Stimulated activated CD4-positive, alpha-beta T cell treated with anti-CD3 and anti-CD28 coated beads, Interleukin-4, amount 100 ng/mL, for 1 hour (primary cell): ENCODE measurements around the gene SMARCA1.
"Not testable (repeated sequence)": the region's sequence is repeated elsewhere in the genome, so short reads cannot be mapped to it uniquely, and the experiment has no call there.

Source experiments
- DNase-seq: peaks from one replicate; pipeline ENCODE4 v3.0.0-alpha.2; 2020

Gene SMARCA1, protein sequence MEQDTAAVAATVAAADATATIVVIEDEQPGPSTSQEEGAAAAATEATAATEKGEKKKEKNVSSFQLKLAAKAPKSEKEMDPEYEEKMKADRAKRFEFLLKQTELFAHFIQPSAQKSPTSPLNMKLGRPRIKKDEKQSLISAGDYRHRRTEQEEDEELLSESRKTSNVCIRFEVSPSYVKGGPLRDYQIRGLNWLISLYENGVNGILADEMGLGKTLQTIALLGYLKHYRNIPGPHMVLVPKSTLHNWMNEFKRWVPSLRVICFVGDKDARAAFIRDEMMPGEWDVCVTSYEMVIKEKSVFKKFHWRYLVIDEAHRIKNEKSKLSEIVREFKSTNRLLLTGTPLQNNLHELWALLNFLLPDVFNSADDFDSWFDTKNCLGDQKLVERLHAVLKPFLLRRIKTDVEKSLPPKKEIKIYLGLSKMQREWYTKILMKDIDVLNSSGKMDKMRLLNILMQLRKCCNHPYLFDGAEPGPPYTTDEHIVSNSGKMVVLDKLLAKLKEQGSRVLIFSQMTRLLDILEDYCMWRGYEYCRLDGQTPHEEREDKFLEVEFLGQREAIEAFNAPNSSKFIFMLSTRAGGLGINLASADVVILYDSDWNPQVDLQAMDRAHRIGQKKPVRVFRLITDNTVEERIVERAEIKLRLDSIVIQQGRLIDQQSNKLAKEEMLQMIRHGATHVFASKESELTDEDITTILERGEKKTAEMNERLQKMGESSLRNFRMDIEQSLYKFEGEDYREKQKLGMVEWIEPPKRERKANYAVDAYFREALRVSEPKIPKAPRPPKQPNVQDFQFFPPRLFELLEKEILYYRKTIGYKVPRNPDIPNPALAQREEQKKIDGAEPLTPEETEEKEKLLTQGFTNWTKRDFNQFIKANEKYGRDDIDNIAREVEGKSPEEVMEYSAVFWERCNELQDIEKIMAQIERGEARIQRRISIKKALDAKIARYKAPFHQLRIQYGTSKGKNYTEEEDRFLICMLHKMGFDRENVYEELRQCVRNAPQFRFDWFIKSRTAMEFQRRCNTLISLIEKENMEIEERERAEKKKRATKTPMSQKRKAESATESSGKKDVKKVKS

GRCh38 chrX:129523079-129523911 lies at the start of gene SMARCA1:
SMARCA1 (minus strand) TSS chrX:129523490; CDS start chrX:129523370, 120 bp downstream.
- no peak for DNase-seq

DNA sequence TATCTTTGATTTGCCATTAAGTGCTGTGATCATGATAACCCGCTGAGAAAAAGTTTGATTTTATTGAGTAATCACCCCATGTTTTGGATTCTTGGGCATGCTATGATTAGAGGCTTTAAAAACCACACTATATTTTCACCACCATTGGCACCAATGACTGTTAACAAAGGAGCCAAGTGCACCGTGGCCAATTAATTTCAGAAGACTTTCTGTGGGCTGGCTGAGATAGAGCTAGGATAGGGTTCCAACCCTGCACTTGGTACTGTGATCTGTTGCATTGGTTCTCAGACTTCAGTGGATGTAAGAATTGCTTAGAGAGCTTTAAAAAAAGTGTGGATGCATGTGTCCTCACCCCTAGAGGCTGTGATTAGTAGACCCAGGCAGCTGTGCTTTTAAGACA lies 49.1 kb upstream of the SMARCA1 start:
- no peak for DNase-seq

DNA sequence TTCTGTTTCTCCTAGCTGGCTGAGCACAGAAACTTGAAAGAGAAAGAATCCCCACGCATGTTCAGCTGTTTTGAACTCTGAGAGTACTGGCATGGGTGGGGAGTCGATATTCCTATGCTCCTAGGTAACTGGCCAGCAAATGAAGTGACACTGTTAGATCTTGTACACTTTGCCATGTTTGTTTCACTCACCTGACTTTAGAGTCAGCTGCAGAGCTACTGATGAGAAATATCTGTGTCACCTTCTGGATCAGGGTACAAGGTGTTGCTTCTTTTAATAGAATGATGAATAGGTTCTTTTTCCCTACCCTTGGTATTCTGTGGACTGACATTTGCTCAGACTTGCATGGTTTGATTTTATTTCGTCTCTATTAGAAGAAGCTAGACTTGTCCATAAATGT lies 45.1 kb upstream of the SMARCA1 start:
- DNase-seq: no peak

- DNase-seq: no peak
Observed at GRCh38 chrX:129566073-129566472, 42.8 kb upstream of the SMARCA1 start.

GRCh38 chrX:129565046-129565650 lies 41.9 kb upstream of the SMARCA1 start:
- DNase-seq: no peak

DNA sequence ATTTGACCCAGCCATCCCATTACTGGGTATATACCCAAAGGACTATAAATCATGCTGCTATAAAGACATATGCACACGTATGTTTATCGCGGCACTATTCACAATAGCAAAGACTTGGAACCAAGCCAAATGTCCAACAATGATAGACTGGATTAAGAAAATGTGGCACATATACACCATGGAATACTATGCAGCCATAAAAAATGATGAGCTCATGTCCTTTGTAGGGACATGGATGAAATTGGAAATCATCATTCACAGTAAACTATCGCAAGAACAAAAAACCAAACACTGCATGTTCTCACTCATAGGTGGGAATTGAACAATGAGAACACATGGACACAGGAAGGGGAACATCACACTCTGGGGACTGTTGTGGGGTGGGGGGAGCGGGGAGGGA lies 41.1 kb upstream of the SMARCA1 start:
- not testable (repeated sequence) for DNase-seq

DNA sequence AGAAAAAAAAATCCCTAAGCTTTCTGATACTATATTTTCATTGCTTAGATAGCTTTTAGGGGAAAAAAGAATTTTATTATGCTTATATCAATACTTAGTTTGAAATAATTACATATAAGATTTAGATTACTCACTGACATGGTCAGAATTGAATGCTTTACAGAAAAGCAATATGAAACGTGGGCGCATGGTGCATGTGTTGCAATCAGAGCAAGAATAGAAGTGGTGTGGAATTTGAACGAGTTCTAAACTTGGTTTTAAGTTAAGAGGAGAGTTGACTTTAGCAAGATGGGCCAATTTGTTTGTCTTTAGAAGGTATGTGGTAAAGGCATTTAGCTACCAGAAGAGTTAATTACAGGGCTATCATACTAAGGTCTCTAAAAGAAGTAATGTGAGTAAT lies 38.2 kb upstream of the SMARCA1 start:
- no peak for DNase-seq

GRCh38 chrX:129559783-129560182 lies 36.5 kb upstream of the SMARCA1 start:
- no peak for DNase-seq

- DNase-seq: no peak
Observed at GRCh38 chrX:129557844-129558480, 34.7 kb upstream of the SMARCA1 start.

GRCh38 chrX:129556806-129557315 lies 33.6 kb upstream of the SMARCA1 start:
- DNase-seq: no peak

DNA sequence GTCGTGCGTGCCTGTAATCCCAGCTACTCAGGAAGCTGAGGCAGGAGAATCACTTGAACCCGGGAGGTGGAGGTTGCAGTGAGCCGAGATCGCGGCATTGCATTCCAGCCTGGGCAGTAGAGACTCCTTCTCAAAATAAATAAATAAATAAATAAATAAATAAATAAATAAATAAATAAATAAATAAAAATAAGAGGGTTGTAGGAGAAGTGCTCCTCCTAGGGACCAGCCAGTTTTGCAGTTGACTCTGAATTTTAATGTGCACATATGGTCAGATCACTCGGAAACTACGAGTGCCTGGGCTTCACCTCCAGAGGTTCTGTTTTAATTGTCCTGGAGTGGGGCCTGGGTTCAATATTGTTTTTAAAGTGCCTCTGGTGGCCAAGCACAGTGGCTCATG lies 31.5 kb upstream of the SMARCA1 start:
- not testable (repeated sequence) for DNase-seq

DNA sequence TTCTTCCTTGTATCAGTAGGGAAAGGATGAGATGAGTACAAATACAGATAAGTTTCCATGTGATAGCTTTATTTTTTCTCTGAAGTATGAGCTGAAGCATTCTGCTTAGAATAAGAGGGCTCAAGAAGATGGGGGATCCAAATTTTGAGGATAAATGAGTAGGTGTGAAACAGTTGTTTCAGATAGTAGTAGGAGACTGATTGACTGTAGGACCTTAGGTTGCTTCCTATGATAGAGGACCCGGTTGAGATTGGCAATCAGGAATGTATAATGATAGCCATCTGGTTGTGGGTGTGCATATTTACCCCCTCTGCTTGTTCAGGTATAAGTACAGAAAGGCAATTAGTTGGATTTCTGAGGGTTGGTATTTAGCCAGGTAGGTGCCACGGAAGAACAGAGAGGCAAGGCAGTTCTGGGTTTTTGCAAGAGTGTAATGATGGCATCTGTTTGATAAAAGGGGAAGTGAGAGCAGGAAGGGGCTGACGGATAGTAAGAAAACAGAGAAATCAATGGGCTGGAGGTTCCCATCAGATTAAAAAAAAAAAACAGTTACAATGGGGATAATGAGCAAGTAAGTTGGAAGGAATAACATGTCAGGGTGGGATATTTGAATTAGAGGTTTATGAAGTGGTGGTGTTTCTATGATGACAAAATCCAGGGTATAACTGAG lies 30.5 kb upstream of the SMARCA1 start:
- no peak for DNase-seq

GRCh38 chrX:129549124-129549523 lies 25.8 kb upstream of the SMARCA1 start:
- DNase-seq: no peak

- no peak for DNase-seq
Observed at GRCh38 chrX:129545408-129545807, 22.1 kb upstream of the SMARCA1 start.

DNA sequence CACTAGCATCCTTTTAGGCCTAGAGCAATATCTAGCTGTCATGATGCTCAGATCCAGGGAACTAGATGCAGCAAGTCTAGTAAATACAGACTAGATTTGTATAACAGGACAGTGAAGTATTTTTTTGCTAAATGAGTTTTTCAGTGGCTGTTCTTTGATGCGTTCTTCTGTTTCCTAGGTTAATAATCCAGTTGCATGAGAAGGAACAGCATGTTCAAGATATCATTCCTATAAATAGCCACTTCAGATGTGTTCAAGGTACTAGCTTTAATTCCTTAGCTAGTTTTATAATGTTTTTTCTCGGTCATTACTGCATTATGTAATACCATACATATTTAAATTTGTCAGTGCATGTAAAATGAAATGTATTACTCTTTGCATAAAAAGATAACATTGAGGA lies 21.5 kb upstream of the SMARCA1 start:
- no peak for DNase-seq

- no peak for DNase-seq
Observed at GRCh38 chrX:129540722-129541184, 17.5 kb upstream of the SMARCA1 start.

DNA sequence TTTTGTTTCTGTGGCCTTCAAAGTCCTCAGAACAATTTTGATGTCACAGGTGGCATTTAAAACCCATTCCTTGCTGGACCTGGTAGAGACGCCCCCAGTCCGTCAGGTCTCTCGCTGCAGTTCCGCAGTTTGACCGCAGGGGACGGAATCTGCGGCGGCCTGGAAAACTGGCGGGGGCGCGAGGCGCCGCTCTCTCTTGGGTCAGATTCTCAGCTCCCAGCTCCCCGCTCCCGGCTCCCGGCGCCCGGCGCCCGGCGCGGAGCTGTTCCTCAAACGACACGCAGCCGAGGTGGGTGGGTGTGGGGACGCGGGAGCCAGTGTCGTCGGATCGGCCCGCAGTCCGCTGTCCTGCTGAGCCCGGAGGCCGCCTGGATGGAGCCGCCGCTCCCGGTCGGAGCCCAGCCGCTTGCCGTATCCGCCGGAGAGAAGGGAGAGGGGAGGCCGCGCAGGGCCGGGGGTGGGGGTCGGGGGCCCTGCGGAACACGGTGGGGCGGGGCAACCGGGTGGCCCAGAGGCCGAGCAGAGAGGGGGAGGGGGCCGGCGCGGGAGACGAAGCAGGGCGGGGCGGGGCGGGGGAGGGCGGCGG lies 16.9 kb upstream of the SMARCA1 start, which contains the start of gene OCRL:
Gene OCRL, plus strand, starts transcription at position 192 of the 586 bp plus-strand sequence. Its CDS starts 181 bp downstream, at position 373.
- peak; percentile 55 for DNase-seq

DNA sequence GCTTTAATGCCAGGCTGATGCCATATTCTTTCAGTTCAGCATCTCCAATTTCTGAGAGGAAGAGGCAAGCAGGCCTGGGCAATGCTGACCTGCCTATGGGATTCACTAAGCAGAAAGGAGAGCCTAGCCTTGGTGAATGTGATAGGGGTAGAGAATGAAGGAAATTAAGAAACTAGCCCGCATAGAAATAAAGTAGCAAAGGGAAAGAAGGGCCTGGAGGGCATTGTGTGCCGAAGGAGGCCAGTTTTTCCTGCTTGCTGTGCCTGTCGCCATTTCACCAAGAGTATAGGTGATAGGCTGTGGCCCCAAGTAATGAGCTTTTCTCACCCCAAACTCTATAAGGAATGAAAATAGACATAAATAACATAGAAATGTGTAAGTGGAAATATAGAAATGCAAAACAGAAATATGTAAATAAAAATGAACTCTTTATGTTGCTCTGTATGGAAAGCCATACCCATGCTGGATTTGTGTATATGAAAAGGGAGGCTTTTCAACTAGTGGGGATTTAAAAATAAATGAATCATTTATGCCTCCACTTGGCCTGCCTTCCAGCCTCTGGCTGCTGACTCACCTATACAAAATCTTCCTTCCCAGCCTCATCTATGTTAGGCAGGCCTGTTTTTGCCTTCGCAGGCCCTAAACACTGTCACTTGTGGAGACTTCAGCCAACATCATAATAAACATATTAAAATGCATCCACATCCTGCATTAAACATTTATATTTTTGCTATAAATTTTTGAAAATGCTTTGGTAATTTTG lies 11.7 kb upstream of the SMARCA1 start:
- no peak for DNase-seq

DNA sequence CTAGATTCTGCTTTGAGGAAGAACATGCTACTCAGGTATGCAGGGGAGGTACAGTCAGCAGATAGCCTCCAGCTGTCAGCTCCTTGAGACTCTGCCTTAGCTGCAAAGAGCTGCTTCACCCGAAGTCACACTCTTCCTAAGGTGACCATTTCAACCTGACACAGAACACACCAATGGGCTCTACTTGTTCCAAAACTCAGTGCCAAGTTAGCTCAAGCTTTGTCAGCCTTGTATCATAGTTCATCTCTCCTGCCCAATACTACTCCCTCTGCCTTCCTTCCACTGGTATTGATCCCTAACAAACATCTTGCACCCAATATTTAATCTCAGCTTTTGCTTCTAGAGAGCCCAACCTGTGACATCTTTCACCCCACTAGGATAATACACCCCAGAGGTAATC lies 7.8 kb upstream of the SMARCA1 start:
- DNase-seq: no peak
